ENCODE results near the gene TSSK3.

- no peak for TF ChIP-seq CTCF (IDR thresholded peaks at IDR 0.05; ENCODE audit: borderline replicate concordance, extremely low read depth, low read length, poor library complexity, severe bottlenecking)
- no peak for TF ChIP-seq EZH2 (IDR thresholded peaks at IDR 0.05; ENCODE audit: borderline replicate concordance, low read depth, low read length, severe bottlenecking)
Observed at GRCh38 chr1:32327204-32327603, 35.1 kb upstream of the TSSK3 start.
